ENCODE results near the gene LCN15. TPM values are rescaled to one million over a fixed set of nuclear protein-coding genes. Genes with fewer than 3 reads are reported as not detected.
A peak's percentile ranks its signal among the peaks of the same experiment; 100 is the strongest.

The LCN15 gene
- total and polyA plus RNA-seq, 2 of the 4 experiments (the other 2 are of a cell fraction): not detected

GRCh38 chr9:136728080-136728547 is 36.2 kb downstream of the LCN15 start:
- H3K14ac ChIP-seq (replicated peaks; ENCODE audit: low read depth, low read length): peak overlapping the region; percentile 95
- peak overlapping the region; percentile 71 for H3K4me2 ChIP-seq (ENCODE audit: low read depth, low read length)
- ATAC-seq (ENCODE audit: low read depth) (peak; percentile 75), DNase-seq (peak; percentile 85)
- H3K4ac ChIP-seq (ENCODE audit: low read depth, low read length): peak overlapping the region; percentile 84
- peaks cover 32% of the 10 kb centered on the region for H3K36me3 ChIP-seq (ENCODE audit: control insufficient read depth, insufficient read depth, low read length)
- H3K56ac ChIP-seq (ENCODE audit: extremely low read depth, insufficient read depth, low read length): 0 out of 2 replicates have a peak overlapping the region, but pooled peaks have one; percentile 62
- no peaks in the 10 kb centered on the region for H3K9me3 ChIP-seq (ENCODE audit: control insufficient read depth, insufficient read depth, low read length)
- intact Hi-C loops (cut with micrococcal nuclease) (no loop called here), dilution Hi-C loops (cut with HindIII; ENCODE audit: low sequenced_read_pairs, unreplicated experiment) (no loop called here), in situ Hi-C loops (cut with MboI; ENCODE audit: low sequenced_read_pairs) (no loop called here)
- H2AK5ac ChIP-seq (ENCODE audit: low read depth, low read length): peak overlapping the region; percentile 66
- no peak overlapping the region for H2BK120ac ChIP-seq (ENCODE audit: low read depth, low read length)
- H3K9me1 ChIP-seq (ENCODE audit: insufficient read depth, low read length): peaks cover 15% of the 10 kb centered on the region
- no peak overlapping the region for H3K18ac ChIP-seq (ENCODE audit: low read depth, low read length)
- H2AFZ ChIP-seq (replicated peaks; ENCODE audit: low read length, poor library complexity): peak overlapping the region; percentile 92
- H4K8ac ChIP-seq (ENCODE audit: low read depth in 2 of 2, low read length in 2 of 2): peak overlapping the region; percentile 76 to 84; a peak in 2 of 4 replicates
- ChIA-PET POLR2A (ENCODE audit: unreplicated experiment) (interaction anchor here (0.7 kb wide), 1 partner anchor 33 kb away, joined by 3 read pairs; no protein-coding TSS in a partner anchor), CTCF (no interaction called here)
- H3K23ac ChIP-seq (ENCODE audit: low read depth, low read length): peak overlapping the region; percentile 71; the same call in 1 of the 2 replicates
- peak overlapping the region; percentile 70; the same call in 1 of the 2 replicates for H3K27ac ChIP-seq (ENCODE audit: insufficient read depth, low read length)
- H3K4me3 ChIP-seq (ENCODE audit: insufficient read depth, low read depth, low read length): peak overlapping the region; percentile 98
- no peak overlapping the region for H2BK15ac ChIP-seq (ENCODE audit: low read depth, low read length)
- H3K9ac ChIP-seq (ENCODE audit: low read depth, low read length): peak overlapping the region; percentile 90
- no peaks in the 10 kb centered on the region for H3K27me3 ChIP-seq (ENCODE audit: control insufficient read depth, insufficient read depth, low read length)
- H4K20me1 ChIP-seq (ENCODE audit: insufficient read depth, low read length): peaks cover 48% of the 10 kb centered on the region
- H2BK20ac ChIP-seq (ENCODE audit: low read depth, low read length): no peak overlapping the region
- H4K91ac ChIP-seq (ENCODE audit: insufficient read depth, low read depth, low read length): peak overlapping the region; percentile 38; the same call in 1 of the 2 replicates
- H3K4me1 ChIP-seq (ENCODE audit: control insufficient read depth, insufficient read depth, low read length): peaks cover 14% of the 10 kb centered on the region
- 0% methylated on average over 19 of the region's 66 CpGs; no CpG with 5 or more reads in 1 of the 2 experiments for WGBS, 2 experiments (ENCODE audit: extremely low coverage in 2 of 2, insufficient read length in 1 of 2)
- peaks cover 22 to 77% of the 10 kb centered on the region in 2 experiments for H3K79me1 ChIP-seq (ENCODE audit: low read depth in 1 of 2, low read length in 2 of 2)
- H2BK5ac ChIP-seq (ENCODE audit: low read depth, low read length, poor library complexity, severe bottlenecking): peak overlapping the region; percentile 60
- no TSS peak for BruUV-seq (replicated peaks)
- peak overlapping the region; percentile 97 for H2AK9ac ChIP-seq (replicated peaks; ENCODE audit: low read depth, low read length, poor library complexity)
- peak overlapping the region; percentile 19 for H4K5ac ChIP-seq (ENCODE audit: low read depth, low read length)
- TF ChIP-seq SMC3 (IDR thresholded peaks at IDR 0.05; ENCODE audit: low read depth, low read length) (peak; percentile 16; the same call in 1 of the 2 replicates), FOS (IDR thresholded peaks at IDR 0.05; ENCODE audit: low read depth, low read length) (no peak), CEBPB (IDR thresholded peaks at IDR 0.05; ENCODE audit: low read depth, low read length) (no peak), NFE2L2 (IDR thresholded peaks at IDR 0.05; ENCODE audit: low read depth, low read length) (peak; percentile 39; the same call in 1 of the 2 replicates), MAFK (IDR thresholded peaks at IDR 0.05; ENCODE audit: low read depth, low read length) (no peak), RAD21 (IDR thresholded peaks at IDR 0.05; ENCODE audit: low read length) (no peak; the same call in 1 of the 2 replicates), MAZ (IDR thresholded peaks at IDR 0.05; ENCODE audit: borderline replicate concordance, low read depth, low read length) (peak; percentile 90), CHD1 (IDR thresholded peaks at IDR 0.05; ENCODE audit: low read depth, low read length) (no peak; the same call in 1 of the 2 replicates), RCOR1 (IDR thresholded peaks at IDR 0.05; ENCODE audit: insufficient replicate concordance, low read length) (no peak), POLR2A (IDR thresholded peaks at IDR 0.05; ENCODE audit: low read depth, low read length) (peak; percentile 100), RFX5 (IDR thresholded peaks at IDR 0.05; ENCODE audit: low read depth, low read length) (no peak), BHLHE40 (IDR thresholded peaks at IDR 0.05; ENCODE audit: low read depth, low read length) (peak; percentile 88), MXI1 (IDR thresholded peaks at IDR 0.05; ENCODE audit: borderline replicate concordance, low read depth, low read length) (peak; percentile 99)
- TF ChIP-seq, protein P1, sequence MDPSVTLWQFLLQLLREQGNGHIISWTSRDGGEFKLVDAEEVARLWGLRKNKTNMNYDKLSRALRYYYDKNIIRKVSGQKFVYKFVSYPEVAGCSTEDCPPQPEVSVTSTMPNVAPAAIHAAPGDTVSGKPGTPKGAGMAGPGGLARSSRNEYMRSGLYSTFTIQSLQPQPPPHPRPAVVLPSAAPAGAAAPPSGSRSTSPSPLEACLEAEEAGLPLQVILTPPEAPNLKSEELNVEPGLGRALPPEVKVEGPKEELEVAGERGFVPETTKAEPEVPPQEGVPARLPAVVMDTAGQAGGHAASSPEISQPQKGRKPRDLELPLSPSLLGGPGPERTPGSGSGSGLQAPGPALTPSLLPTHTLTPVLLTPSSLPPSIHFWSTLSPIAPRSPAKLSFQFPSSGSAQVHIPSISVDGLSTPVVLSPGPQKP (IDR thresholded peaks at IDR 0.05; ENCODE audit: borderline replicate concordance, low read depth, low read length): no peak
- TF ChIP-seq, protein P2, sequence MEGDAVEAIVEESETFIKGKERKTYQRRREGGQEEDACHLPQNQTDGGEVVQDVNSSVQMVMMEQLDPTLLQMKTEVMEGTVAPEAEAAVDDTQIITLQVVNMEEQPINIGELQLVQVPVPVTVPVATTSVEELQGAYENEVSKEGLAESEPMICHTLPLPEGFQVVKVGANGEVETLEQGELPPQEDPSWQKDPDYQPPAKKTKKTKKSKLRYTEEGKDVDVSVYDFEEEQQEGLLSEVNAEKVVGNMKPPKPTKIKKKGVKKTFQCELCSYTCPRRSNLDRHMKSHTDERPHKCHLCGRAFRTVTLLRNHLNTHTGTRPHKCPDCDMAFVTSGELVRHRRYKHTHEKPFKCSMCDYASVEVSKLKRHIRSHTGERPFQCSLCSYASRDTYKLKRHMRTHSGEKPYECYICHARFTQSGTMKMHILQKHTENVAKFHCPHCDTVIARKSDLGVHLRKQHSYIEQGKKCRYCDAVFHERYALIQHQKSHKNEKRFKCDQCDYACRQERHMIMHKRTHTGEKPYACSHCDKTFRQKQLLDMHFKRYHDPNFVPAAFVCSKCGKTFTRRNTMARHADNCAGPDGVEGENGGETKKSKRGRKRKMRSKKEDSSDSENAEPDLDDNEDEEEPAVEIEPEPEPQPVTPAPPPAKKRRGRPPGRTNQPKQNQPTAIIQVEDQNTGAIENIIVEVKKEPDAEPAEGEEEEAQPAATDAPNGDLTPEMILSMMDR (conservative IDR thresholded peaks at IDR 0.05; ENCODE audit: low read depth, low read length): peak; percentile 99

All from IMR-90 (cell line).